Uterus (tissue), 4 donors: Measurements from ENCODE around the gene PNPLA6. TPM values are rescaled to one million over a fixed set of nuclear protein-coding genes. Genes with fewer than 3 reads are reported as not detected.

Experiments
- DNase-seq, 2 donors: peaks; one replicate each; pipeline ENCODE4 v3.0.0-alpha.2; 2019 to 2020
- H3K27ac ChIP-seq, 2 donors: fragments of 200-600 bp; sonication (generic); 1 replicate in 1 of 2; 2 replicates in 1 of 2; pipeline ENCODE4 v1.5.1; 2016 to 2018
- H3K27me3 ChIP-seq, 2 donors: fragments of 200-600 bp; sonication (generic); one replicate each; pipeline ENCODE4 v1.5.1; 2018 to 2019; ENCODE audit warnings: control low read depth in 1 of 2
- H3K36me3 ChIP-seq, 2 donors: fragments of 200-600 bp; sonication (generic); one replicate each; pipeline ENCODE4 v1.5.1; 2019; ENCODE audit warnings: control low read depth in 1 of 2
- H3K4me1 ChIP-seq, 2 donors: fragments of 200-600 bp; sonication (generic); one replicate each; pipeline ENCODE4 v1.5.1; 2018 to 2019; ENCODE audit warnings: control low read depth in 1 of 2
- H3K4me3 ChIP-seq, 2 donors: fragments of 200-600 bp; sonication (generic); 1 replicate in 1 of 2; 2 replicates in 1 of 2; pipeline ENCODE4 v1.5.1; 2018 to 2019; ENCODE audit warnings: mild to moderate bottlenecking in 1 of 2
- H3K9me3 ChIP-seq, 2 donors: fragments of 200-600 bp; sonication (generic); one replicate each; pipeline ENCODE4 v1.5.1; 2019; ENCODE audit warnings: control low read depth in 1 of 2
- POLR2A ChIP-seq, 2 donors: fragments of 450-650 bp; IDR thresholded peaks; one replicate each; pipeline ENCODE4 v1.6.1; 2016; ENCODE audit warnings: antibody characterized with exemption in 2 of 2, mild to moderate bottlenecking in 1 of 2, moderate library complexity in 1 of 2
- intact Hi-C: fragments of 100-400 bp; cut with DNase I; formaldehyde crosslinking; loops from one replicate; pipeline ENCODE4 v1.15.1; 2023; ENCODE audit warnings: low total_unique reads
- total RNA-seq, 4 donors: library from RNA; depleted of rRNA in 3 of 4; stranded (reverse); fragments of >200 nt in 3 of 4; gene quantifications; one replicate each; pipeline versions ENCODE4 v1.1.0 to v1.2.4, GENCODE V29; 2014 to 2023
- TF ChIP-seq, protein P1 (sequence below), 4 experiments: fragments of 200-600 bp in 2 of 4; fragments of 450-650 bp in 2 of 4; sonication (generic) in 2 of 4; IDR thresholded peaks; one replicate each; pipeline ENCODE4 v1.5.1; 2016 to 2019; ENCODE audit warnings: antibody characterized with exemption in 4 of 4, mild to moderate bottlenecking in 2 of 4, moderate library complexity in 1 of 4
- donor health status: DM: yes; HTN: yes; CAD: no.

PNPLA6 gene
- total RNA-seq, 4 donors from 2014 or later, result 26.4 to 113 (median 40.4) TPM

DNA sequence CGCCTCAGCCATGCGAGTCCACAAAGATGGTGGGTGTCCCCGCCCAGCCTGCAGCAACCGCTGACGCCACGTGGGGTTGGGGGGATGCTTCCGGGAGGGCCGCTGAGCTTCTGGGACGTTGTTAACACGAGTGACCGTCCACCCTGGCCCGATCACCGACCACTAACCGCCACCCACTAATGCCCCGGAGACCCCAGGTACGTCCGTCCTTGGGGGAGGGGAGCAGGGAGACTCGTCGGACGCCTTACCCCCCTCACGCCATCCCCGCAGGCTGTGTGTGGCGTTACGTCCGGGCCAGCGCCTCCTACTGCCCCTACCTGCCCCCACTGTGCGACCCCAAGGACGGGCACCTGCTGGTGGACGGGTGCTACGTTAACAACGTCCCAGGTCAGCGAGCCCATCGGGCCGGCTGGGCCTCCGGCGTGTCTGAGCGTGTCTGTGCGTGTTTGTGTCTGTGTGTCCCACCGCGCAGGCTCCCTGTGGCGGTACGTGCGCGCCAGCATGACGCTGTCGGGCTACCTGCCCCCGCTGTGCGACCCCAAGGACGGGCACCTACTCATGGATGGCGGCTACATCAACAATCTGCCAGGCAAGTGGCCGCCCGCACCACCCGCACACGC, 21.3 kb downstream of the PNPLA6 start:
- Histone ChIP-seq H3K4me1 (no peaks in the 10 kb centered on the region), H3K27ac (no peak overlapping the region), H3K27me3 (no peaks in the 10 kb centered on the region), H3K4me3 (no peak overlapping the region), H3K36me3 (no peaks in the 10 kb centered on the region), H3K9me3 (no peaks in the 10 kb centered on the region)
- no peak for DNase-seq
- TF ChIP-seq, protein P1, sequence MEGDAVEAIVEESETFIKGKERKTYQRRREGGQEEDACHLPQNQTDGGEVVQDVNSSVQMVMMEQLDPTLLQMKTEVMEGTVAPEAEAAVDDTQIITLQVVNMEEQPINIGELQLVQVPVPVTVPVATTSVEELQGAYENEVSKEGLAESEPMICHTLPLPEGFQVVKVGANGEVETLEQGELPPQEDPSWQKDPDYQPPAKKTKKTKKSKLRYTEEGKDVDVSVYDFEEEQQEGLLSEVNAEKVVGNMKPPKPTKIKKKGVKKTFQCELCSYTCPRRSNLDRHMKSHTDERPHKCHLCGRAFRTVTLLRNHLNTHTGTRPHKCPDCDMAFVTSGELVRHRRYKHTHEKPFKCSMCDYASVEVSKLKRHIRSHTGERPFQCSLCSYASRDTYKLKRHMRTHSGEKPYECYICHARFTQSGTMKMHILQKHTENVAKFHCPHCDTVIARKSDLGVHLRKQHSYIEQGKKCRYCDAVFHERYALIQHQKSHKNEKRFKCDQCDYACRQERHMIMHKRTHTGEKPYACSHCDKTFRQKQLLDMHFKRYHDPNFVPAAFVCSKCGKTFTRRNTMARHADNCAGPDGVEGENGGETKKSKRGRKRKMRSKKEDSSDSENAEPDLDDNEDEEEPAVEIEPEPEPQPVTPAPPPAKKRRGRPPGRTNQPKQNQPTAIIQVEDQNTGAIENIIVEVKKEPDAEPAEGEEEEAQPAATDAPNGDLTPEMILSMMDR (IDR thresholded peaks at IDR 0.05), result no peak
- no peak for TF ChIP-seq POLR2A (IDR thresholded peaks at IDR 0.05)
- intact Hi-C loops, result no loop called here

DNA sequence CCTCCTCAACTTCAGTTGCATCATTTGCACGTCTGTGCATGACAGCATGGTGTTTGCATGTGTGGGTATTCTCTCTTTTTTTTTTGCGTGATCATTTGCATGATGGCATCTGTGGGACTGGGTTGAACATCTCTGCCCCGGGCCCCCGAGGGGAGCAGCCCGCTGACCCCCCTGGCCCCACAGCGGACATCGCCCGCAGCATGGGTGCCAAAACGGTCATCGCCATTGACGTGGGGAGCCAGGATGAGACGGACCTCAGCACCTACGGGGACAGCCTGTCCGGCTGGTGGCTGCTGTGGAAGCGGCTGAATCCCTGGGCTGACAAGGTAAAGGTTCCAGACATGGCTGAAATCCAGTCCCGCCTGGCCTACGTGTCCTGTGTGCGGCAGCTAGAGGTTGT, 23.1 kb downstream of the PNPLA6 start:
- no peak overlapping the region for H3K4me3 ChIP-seq
- H3K36me3 ChIP-seq, result no peaks in the 10 kb centered on the region
- TF ChIP-seq POLR2A (IDR thresholded peaks at IDR 0.05), result no peak
- intact Hi-C loops, result no loop called here
- no peaks in the 10 kb centered on the region for H3K27me3 ChIP-seq
- no peaks in the 10 kb centered on the region for H3K9me3 ChIP-seq
- no peaks in the 10 kb centered on the region for H3K4me1 ChIP-seq
- DNase-seq, result no peak
- H3K27ac ChIP-seq, result no peak overlapping the region

GRCh38 chr19:7559102-7559501, 23.6 kb downstream of the PNPLA6 start:
- no peaks in the 10 kb centered on the region for H3K36me3 ChIP-seq
- no peaks in the 10 kb centered on the region for H3K9me3 ChIP-seq

GRCh38 chr19:7560255-7560654, 24.7 kb downstream of the PNPLA6 start:
- DNase-seq, result no peak
- Histone ChIP-seq H3K27me3 (no peaks in the 10 kb centered on the region), H3K27ac (no peak overlapping the region), H3K4me3 (no peak overlapping the region), H3K9me3 (no peaks in the 10 kb centered on the region), H3K4me1 (no peaks in the 10 kb centered on the region), H3K36me3 (no peaks in the 10 kb centered on the region)
- TF ChIP-seq, protein P1 (IDR thresholded peaks at IDR 0.05), result no peak
- TF ChIP-seq POLR2A (IDR thresholded peaks at IDR 0.05), result no peak
- intact Hi-C loops, result no loop called here

More at GRCh38 chr19:7559102-7559501, 23.6 kb downstream of the PNPLA6 start:
- Histone ChIP-seq H3K27me3 (no peaks in the 10 kb centered on the region), H3K4me1 (no peaks in the 10 kb centered on the region), H3K27ac (no peak overlapping the region), H3K4me3 (no peak overlapping the region)
- TF ChIP-seq POLR2A (IDR thresholded peaks at IDR 0.05), result no peak
- TF ChIP-seq, protein P1 (IDR thresholded peaks at IDR 0.05), result no peak
- intact Hi-C loops, result no loop called here
- DNase-seq, result no peak

DNA sequence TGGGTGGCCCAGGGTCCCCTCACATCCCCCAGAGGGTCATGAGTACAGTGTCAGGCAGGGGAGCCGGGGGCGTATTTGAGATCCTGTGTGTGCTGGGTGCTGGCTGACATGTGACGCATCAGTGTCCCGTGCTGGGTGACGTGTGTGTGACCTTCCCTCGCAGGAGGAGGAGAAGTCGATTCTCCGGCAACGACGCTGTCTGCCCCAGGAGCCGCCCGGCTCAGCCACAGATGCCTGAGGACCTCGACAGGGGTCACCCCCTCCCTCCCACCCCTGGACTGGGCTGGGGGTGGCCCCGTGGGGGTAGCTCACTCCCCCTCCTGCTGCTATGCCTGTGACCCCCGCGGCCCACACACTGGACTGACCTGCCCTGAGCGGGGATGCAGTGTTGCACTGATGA, 25.8 kb downstream of the PNPLA6 start:
- no peaks in the 10 kb centered on the region for H3K4me1 ChIP-seq
- no peak for DNase-seq
- H3K27me3 ChIP-seq, result no peaks in the 10 kb centered on the region
- TF ChIP-seq POLR2A (IDR thresholded peaks at IDR 0.05), result no peak
- TF ChIP-seq, protein P1 (IDR thresholded peaks at IDR 0.05), result no peak
- intact Hi-C loops, result no loop called here
- no peaks in the 10 kb centered on the region for H3K36me3 ChIP-seq
- H3K9me3 ChIP-seq, result no peaks in the 10 kb centered on the region
- no peak overlapping the region for H3K4me3 ChIP-seq
- no peak overlapping the region for H3K27ac ChIP-seq
